ENCODE measurements around the gene HENMT1.

- TF ChIP-seq CTCF (IDR thresholded peaks at IDR 0.05) (no peak), POLR2AphosphoS5 (IDR thresholded peaks at IDR 0.05; ENCODE audit: low read depth, low read length) (no peak), REST (IDR thresholded peaks at IDR 0.05; ENCODE audit: insufficient read depth in 1 of 2, low read depth in 2 of 2, low read length in 1 of 2) (no peak), TCF7L2 (IDR thresholded peaks at IDR 0.05; ENCODE audit: low read depth, low read length) (no peak), SIN3A (IDR thresholded peaks at IDR 0.05; ENCODE audit: borderline replicate concordance, insufficient read depth, low read depth, low read length) (no peak)
Observed at GRCh38 chr1:108605633-108606032, 55.3 kb downstream of the HENMT1 start.

Data from Panc1 (cell line).